ENCODE measurements around the gene RAP1A.

GRCh38 chr1:111600886-111601386 is 18.7 kb upstream of the RAP1A start:
- no peak for TF ChIP-seq CTCF (conservative IDR thresholded peaks at IDR 0.05; ENCODE audit: low read depth, low read length)
- no peak for TF ChIP-seq EZH2phosphoT487 (IDR thresholded peaks at IDR 0.05; ENCODE audit: borderline replicate concordance, low read length)
- no peak for TF ChIP-seq EZH2 (IDR thresholded peaks at IDR 0.05; ENCODE audit: low read length, unreplicated experiment)

All from PC-3 (cell line).